ENCODE data around the gene SRSF11. TPM values are rescaled to one million over a fixed set of nuclear protein-coding genes. Genes with fewer than 3 reads are reported as not detected.
A peak's percentile ranks its signal among the peaks of the same experiment; 100 is the strongest.

The SRSF11 gene
- total RNA-seq, 1 donor from 2014 or later: 185 TPM

DNA sequence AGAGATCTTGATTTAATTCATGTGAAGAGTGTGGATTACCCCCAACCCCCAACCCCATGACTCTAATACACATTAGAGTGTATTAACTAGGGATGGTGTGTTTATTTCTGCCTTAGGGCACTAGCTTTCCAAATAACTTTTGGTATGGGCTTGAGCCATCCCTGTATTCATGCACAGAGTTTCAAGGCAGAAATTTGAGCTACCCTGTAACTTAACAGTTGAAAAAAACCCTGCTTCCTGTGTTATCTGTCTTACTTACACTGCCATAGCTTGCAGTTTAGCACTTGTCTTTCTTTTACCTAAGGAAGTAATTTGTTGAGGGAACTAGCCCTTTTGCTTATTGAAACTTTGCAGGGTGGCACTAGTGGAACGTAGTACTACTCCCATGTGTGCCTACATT lies 6.3 kb downstream of the SRSF11 start:
- peaks cover 95% of the 10 kb centered on the region for H3K79me2 ChIP-seq (ENCODE audit: insufficient read depth, low read length)
- H3K9ac ChIP-seq (ENCODE audit: low read length): no peak overlapping the region
- no peak overlapping the region for H3K4me3 ChIP-seq (ENCODE audit: insufficient read depth, low read depth, low read length)
- peak overlapping the region; percentile 38 for H3K27ac Mint-ChIP-seq (ENCODE audit: unreplicated experiment)
- peak overlapping the region; percentile 23 for H3K4me2 ChIP-seq (ENCODE audit: low read length)
- no peak overlapping the region for H3K27ac ChIP-seq (ENCODE audit: low read depth, low read length)
- DNase-seq (ENCODE audit: low read depth) (no peak), FAIRE-seq (no peak)
- H3K36me3 Mint-ChIP-seq (ENCODE audit: low read depth, unreplicated experiment): peaks cover 2% of the 10 kb centered on the region
- H2AFZ ChIP-seq (ENCODE audit: low read depth, low read length): no peak overlapping the region
- H3K27me3 Mint-ChIP-seq (ENCODE audit: low read depth, unreplicated experiment): no peaks in the 10 kb centered on the region
- H3K9me3 ChIP-seq (ENCODE audit: insufficient read depth, low read depth, low read length): no peaks in the 10 kb centered on the region
- no peak for TF ChIP-seq EZH2 (IDR thresholded peaks at IDR 0.05; ENCODE audit: insufficient read depth, low read length)
- TF ChIP-seq, protein P1, sequence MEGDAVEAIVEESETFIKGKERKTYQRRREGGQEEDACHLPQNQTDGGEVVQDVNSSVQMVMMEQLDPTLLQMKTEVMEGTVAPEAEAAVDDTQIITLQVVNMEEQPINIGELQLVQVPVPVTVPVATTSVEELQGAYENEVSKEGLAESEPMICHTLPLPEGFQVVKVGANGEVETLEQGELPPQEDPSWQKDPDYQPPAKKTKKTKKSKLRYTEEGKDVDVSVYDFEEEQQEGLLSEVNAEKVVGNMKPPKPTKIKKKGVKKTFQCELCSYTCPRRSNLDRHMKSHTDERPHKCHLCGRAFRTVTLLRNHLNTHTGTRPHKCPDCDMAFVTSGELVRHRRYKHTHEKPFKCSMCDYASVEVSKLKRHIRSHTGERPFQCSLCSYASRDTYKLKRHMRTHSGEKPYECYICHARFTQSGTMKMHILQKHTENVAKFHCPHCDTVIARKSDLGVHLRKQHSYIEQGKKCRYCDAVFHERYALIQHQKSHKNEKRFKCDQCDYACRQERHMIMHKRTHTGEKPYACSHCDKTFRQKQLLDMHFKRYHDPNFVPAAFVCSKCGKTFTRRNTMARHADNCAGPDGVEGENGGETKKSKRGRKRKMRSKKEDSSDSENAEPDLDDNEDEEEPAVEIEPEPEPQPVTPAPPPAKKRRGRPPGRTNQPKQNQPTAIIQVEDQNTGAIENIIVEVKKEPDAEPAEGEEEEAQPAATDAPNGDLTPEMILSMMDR (IDR thresholded peaks at IDR 0.05; ENCODE audit: insufficient read depth, low read depth, low read length): no peak
- peaks cover 53% of the 10 kb centered on the region for H3K36me3 ChIP-seq (ENCODE audit: insufficient read depth, low read length)
- peak overlapping the region; percentile 47 for H3K4me3 Mint-ChIP-seq (ENCODE audit: unreplicated experiment)
- H3K4me1 Mint-ChIP-seq (ENCODE audit: low read depth, unreplicated experiment): peaks cover 31% of the 10 kb centered on the region
- peaks cover 4% of the 10 kb centered on the region for H3K4me1 ChIP-seq (ENCODE audit: insufficient read depth, low read length)
- no peaks in the 10 kb centered on the region for H3K27me3 ChIP-seq (ENCODE audit: insufficient read depth, low read length)
- no peaks in the 10 kb centered on the region for H3K9me3 Mint-ChIP-seq (ENCODE audit: unreplicated experiment)
- H4K20me1 ChIP-seq (ENCODE audit: insufficient read depth, low read length): peaks cover 69% of the 10 kb centered on the region

DNA sequence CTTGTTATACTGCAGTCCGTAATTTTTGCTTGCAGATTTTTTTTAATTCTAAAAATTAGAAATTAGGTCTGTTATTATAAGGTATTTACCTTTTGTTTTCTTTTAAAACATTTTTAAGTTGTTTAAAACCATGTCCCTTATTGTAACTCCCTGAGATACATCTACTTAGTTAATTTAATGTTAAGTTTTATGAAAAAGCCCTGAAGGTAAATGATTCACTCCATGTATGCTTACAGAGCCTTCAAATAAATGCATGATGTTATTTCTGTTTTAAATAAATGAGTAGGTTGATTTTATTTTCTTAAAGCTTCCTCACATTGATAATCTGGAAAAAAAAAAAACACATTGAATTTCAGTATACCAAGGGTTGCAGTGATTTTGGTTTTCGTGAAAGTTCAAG lies 7.5 kb downstream of the SRSF11 start:
- no peak for DNase-seq (ENCODE audit: low read depth)
- Histone ChIP-seq H3K36me3 (ENCODE audit: insufficient read depth, low read length) (peaks cover 56% of the 10 kb centered on the region), H3K27me3 (ENCODE audit: insufficient read depth, low read length) (no peaks in the 10 kb centered on the region), H4K20me1 (ENCODE audit: insufficient read depth, low read length) (peaks cover 65% of the 10 kb centered on the region), H3K9me3 (ENCODE audit: insufficient read depth, low read depth, low read length) (no peaks in the 10 kb centered on the region), H2AFZ (ENCODE audit: low read depth, low read length) (no peak overlapping the region), H3K4me1 (ENCODE audit: insufficient read depth, low read length) (peaks cover 4% of the 10 kb centered on the region), H3K4me3 (ENCODE audit: insufficient read depth, low read depth, low read length) (no peak overlapping the region), H3K4me2 (ENCODE audit: low read length) (no peak overlapping the region), H3K9ac (ENCODE audit: low read length) (no peak overlapping the region), H3K27ac (ENCODE audit: low read depth, low read length) (no peak overlapping the region), H3K79me2 (ENCODE audit: insufficient read depth, low read length) (peaks cover 89% of the 10 kb centered on the region)
- Mint-ChIP-seq H3K27ac (ENCODE audit: unreplicated experiment) (no peak overlapping the region), H3K36me3 (ENCODE audit: low read depth, unreplicated experiment) (peaks cover 3% of the 10 kb centered on the region), H3K4me1 (ENCODE audit: low read depth, unreplicated experiment) (peaks cover 28% of the 10 kb centered on the region), H3K4me3 (ENCODE audit: unreplicated experiment) (no peak overlapping the region), H3K9me3 (ENCODE audit: unreplicated experiment) (no peaks in the 10 kb centered on the region), H3K27me3 (ENCODE audit: low read depth, unreplicated experiment) (no peaks in the 10 kb centered on the region)
- FAIRE-seq: no peak
- TF ChIP-seq, protein P1 (IDR thresholded peaks at IDR 0.05; ENCODE audit: insufficient read depth, low read depth, low read length): no peak
- TF ChIP-seq EZH2 (IDR thresholded peaks at IDR 0.05; ENCODE audit: insufficient read depth, low read length): no peak

DNA sequence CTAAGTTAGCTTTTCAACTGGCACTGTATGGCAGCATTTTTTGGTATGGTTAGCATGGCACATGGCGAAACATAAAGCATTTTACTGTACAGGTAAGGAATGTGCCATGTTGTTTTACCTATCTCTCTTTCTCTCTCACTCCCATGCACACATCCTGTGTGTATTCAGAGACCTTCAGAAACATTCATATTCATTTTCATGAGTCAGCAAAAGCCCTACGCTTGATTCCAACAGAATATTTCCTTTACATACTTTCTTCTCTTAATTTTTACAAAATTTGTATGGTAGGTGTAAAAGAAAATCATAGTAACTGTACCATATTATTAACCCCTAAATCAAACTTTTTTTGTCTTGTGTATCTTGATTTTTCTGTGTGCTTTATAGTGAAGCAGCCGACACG lies 10.3 kb downstream of the SRSF11 start:
- Histone ChIP-seq H3K4me2 (ENCODE audit: low read length) (no peak overlapping the region), H4K20me1 (ENCODE audit: insufficient read depth, low read length) (peaks cover 52% of the 10 kb centered on the region), H2AFZ (ENCODE audit: low read depth, low read length) (no peak overlapping the region), H3K4me1 (ENCODE audit: insufficient read depth, low read length) (no peaks in the 10 kb centered on the region), H3K9me3 (ENCODE audit: insufficient read depth, low read depth, low read length) (no peaks in the 10 kb centered on the region), H3K27ac (ENCODE audit: low read depth, low read length) (no peak overlapping the region), H3K4me3 (ENCODE audit: insufficient read depth, low read depth, low read length) (no peak overlapping the region), H3K27me3 (ENCODE audit: insufficient read depth, low read length) (no peaks in the 10 kb centered on the region), H3K9ac (ENCODE audit: low read length) (no peak overlapping the region), H3K36me3 (ENCODE audit: insufficient read depth, low read length) (peaks cover 70% of the 10 kb centered on the region), H3K79me2 (ENCODE audit: insufficient read depth, low read length) (peaks cover 62% of the 10 kb centered on the region)
- no peak overlapping the region for H3K27ac Mint-ChIP-seq (ENCODE audit: unreplicated experiment)
- peaks cover 7% of the 10 kb centered on the region for H3K36me3 Mint-ChIP-seq (ENCODE audit: low read depth, unreplicated experiment)
- no peak for DNase-seq (ENCODE audit: low read depth)
- FAIRE-seq: no peak
- TF ChIP-seq, protein P1 (IDR thresholded peaks at IDR 0.05; ENCODE audit: insufficient read depth, low read depth, low read length): no peak
- TF ChIP-seq EZH2 (IDR thresholded peaks at IDR 0.05; ENCODE audit: insufficient read depth, low read length): no peak
- H3K27me3 Mint-ChIP-seq (ENCODE audit: low read depth, unreplicated experiment): no peaks in the 10 kb centered on the region
- no peaks in the 10 kb centered on the region for H3K9me3 Mint-ChIP-seq (ENCODE audit: unreplicated experiment)
- peaks cover 14% of the 10 kb centered on the region for H3K4me1 Mint-ChIP-seq (ENCODE audit: low read depth, unreplicated experiment)
- H3K4me3 Mint-ChIP-seq (ENCODE audit: unreplicated experiment): no peak overlapping the region
